ENCODE measurements around the gene KRTAP29-1.

DNA sequence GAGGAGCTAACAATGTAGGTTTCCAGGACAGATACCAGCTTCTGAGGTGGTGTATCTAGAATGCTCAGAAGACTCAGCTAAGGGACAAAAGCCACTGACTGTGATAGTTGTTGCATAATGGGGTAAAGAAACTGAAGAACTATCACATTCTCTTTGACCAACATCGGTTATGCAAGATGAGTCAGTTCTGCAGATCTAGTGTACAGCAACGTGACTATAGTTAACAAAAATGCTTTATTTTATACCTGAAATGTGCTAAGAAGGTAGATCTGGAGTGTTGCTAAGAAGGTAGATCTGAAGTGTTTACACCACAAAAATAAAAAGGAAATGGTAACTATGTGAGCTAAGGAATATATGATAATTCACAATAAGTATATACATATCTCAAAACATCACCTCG, 34.9 kb downstream of the KRTAP29-1 start:
- no peak for TF ChIP-seq EZH2 (IDR thresholded peaks at IDR 0.05; ENCODE audit: low read depth, unreplicated experiment)
- TF ChIP-seq, protein P1, sequence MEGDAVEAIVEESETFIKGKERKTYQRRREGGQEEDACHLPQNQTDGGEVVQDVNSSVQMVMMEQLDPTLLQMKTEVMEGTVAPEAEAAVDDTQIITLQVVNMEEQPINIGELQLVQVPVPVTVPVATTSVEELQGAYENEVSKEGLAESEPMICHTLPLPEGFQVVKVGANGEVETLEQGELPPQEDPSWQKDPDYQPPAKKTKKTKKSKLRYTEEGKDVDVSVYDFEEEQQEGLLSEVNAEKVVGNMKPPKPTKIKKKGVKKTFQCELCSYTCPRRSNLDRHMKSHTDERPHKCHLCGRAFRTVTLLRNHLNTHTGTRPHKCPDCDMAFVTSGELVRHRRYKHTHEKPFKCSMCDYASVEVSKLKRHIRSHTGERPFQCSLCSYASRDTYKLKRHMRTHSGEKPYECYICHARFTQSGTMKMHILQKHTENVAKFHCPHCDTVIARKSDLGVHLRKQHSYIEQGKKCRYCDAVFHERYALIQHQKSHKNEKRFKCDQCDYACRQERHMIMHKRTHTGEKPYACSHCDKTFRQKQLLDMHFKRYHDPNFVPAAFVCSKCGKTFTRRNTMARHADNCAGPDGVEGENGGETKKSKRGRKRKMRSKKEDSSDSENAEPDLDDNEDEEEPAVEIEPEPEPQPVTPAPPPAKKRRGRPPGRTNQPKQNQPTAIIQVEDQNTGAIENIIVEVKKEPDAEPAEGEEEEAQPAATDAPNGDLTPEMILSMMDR (conservative IDR thresholded peaks at IDR 0.05; ENCODE audit: low read depth in 2 of 2): no peak
- TF ChIP-seq CREB1 (CRISPR knock-in tag; IDR thresholded peaks at IDR 0.05; ENCODE audit: low read depth): no peak
- no peak for TF ChIP-seq REST (IDR thresholded peaks at IDR 0.05; ENCODE audit: unreplicated experiment)
- TF ChIP-seq EZH2phosphoT487 (IDR thresholded peaks at IDR 0.05; ENCODE audit: unreplicated experiment): no peak
- no peak for TF ChIP-seq NANOG (IDR thresholded peaks at IDR 0.05; ENCODE audit: borderline replicate concordance)
- no peak for TF ChIP-seq JUNB (IDR thresholded peaks at IDR 0.05; ENCODE audit: unreplicated experiment)
- no peak for TF ChIP-seq POLR2AphosphoS5 (IDR thresholded peaks at IDR 0.05; ENCODE audit: low read depth)
